H9 (cell line): ENCODE results near the gene NKD1. TPM values are rescaled to one million over a fixed set of nuclear protein-coding genes. Genes with fewer than 3 reads are reported as not detected.

Experiments
- DNase-seq: peaks from one replicate; pipeline ENCODE4 v3.0.0-alpha.2; 2017
- H2AFZ ChIP-seq: one replicate; pipeline ENCODE4 v1.6.1; 2013; ENCODE audit warnings: mild to moderate bottlenecking, low read length, control low read depth, moderate library complexity
- H2AK5ac ChIP-seq: 2 replicates; pipeline ENCODE4 v1.6.1; 2013; ENCODE audit warnings: low read length, control low read depth, mixed read lengths; ENCODE audit not compliant: insufficient read length
- H2BK120ac ChIP-seq: one replicate; pipeline ENCODE4 v1.6.1; 2013; ENCODE audit warnings: low read depth, mild to moderate bottlenecking, low read length, control low read depth, inconsistent platforms; ENCODE audit not compliant: poor library complexity, severe bottlenecking
- H2BK12ac ChIP-seq: 2 replicates; pipeline ENCODE4 v1.6.1; 2013; ENCODE audit warnings: low read length, control low read depth, mixed read lengths, low read depth; ENCODE audit not compliant: insufficient read length
- H2BK15ac ChIP-seq: 2 replicates; pipeline ENCODE4 v1.6.1; 2013; ENCODE audit warnings: low read depth, low read length, control low read depth
- H2BK20ac ChIP-seq: one replicate; pipeline ENCODE4 v1.6.1; 2013; ENCODE audit warnings: low read depth, mild to moderate bottlenecking, low read length, control low read depth, inconsistent platforms; ENCODE audit not compliant: poor library complexity, severe bottlenecking
- H2BK5ac ChIP-seq: 2 replicates; pipeline ENCODE4 v1.6.1; 2013; ENCODE audit warnings: low read length, control low read depth, mixed read lengths; ENCODE audit not compliant: insufficient read length
- H3K14ac ChIP-seq: 2 replicates; pipeline ENCODE4 v1.6.1; 2013; ENCODE audit warnings: low read length, control low read depth; ENCODE audit not compliant: insufficient read depth
- H3K18ac ChIP-seq: 2 replicates; pipeline ENCODE4 v1.6.1; 2013; ENCODE audit warnings: low read depth, mild to moderate bottlenecking, mixed read lengths, low read length, control low read depth; ENCODE audit not compliant: insufficient read length
- H3K23ac ChIP-seq: 2 replicates; pipeline ENCODE4 v1.6.1; 2013; ENCODE audit warnings: low read length, control low read depth, mixed read lengths, low read depth; ENCODE audit not compliant: insufficient read length
- H3K23me2 ChIP-seq: 2 replicates; pipeline ENCODE4 v1.6.1; 2013; ENCODE audit warnings: low read depth, mild to moderate bottlenecking, mixed read lengths, low read length, control low read depth; ENCODE audit not compliant: insufficient read length, poor library complexity, severe bottlenecking
- H3K27ac ChIP-seq: 2 replicates; pipeline ENCODE4 v1.5.1; 2013; ENCODE audit warnings: low read length, control low read depth, mixed read lengths, low read depth; ENCODE audit not compliant: insufficient read length
- H3K27me3 ChIP-seq: 2 replicates; pipeline ENCODE4 v1.6.1; 2013; ENCODE audit warnings: low read length, control low read depth, inconsistent platforms; ENCODE audit not compliant: insufficient read depth
- H3K4ac ChIP-seq: 2 replicates; pipeline ENCODE4 v1.6.1; 2013; ENCODE audit warnings: low read depth, mild to moderate bottlenecking, control low read depth, inconsistent platforms, low read length, moderate library complexity
- H3K4me1 ChIP-seq: 2 replicates; pipeline ENCODE4 v1.6.1; 2013; ENCODE audit warnings: low read length, control low read depth, inconsistent platforms; ENCODE audit not compliant: insufficient read depth
- H3K4me2 ChIP-seq: 2 replicates; pipeline ENCODE4 v1.6.1; 2013; ENCODE audit warnings: low read length, control low read depth, mixed read lengths; ENCODE audit not compliant: insufficient read length, insufficient read depth
- H3K56ac ChIP-seq: 2 replicates; pipeline ENCODE4 v1.6.1; 2013; ENCODE audit warnings: low read depth, mild to moderate bottlenecking, mixed read lengths, low read length, control low read depth; ENCODE audit not compliant: insufficient read length
- H3K79me1 ChIP-seq: 2 replicates; pipeline ENCODE4 v1.6.1; 2013; ENCODE audit warnings: low read depth, mild to moderate bottlenecking, moderate library complexity, low read length, control low read depth, inconsistent platforms; ENCODE audit not compliant: insufficient read depth, poor library complexity, severe bottlenecking
- H3K79me2 ChIP-seq: 2 replicates; pipeline ENCODE4 v1.6.1; 2013; ENCODE audit warnings: low read length, control low read depth, inconsistent platforms; ENCODE audit not compliant: insufficient read depth
- H3K9ac ChIP-seq: 2 replicates; pipeline ENCODE4 v1.6.1; 2013; ENCODE audit warnings: low read length, control low read depth, mixed read lengths; ENCODE audit not compliant: insufficient read length; ENCODE audit errors: extremely low read depth
- H3K9me3 ChIP-seq: one replicate; pipeline ENCODE4 v1.6.1; 2013; ENCODE audit warnings: low read depth, low read length, inconsistent platforms; ENCODE audit not compliant: control insufficient read depth
- H3T11ph ChIP-seq: one replicate; pipeline ENCODE4 v1.6.1; 2013; ENCODE audit warnings: mild to moderate bottlenecking, low read length, control low read depth, inconsistent platforms
- H4K20me1 ChIP-seq: one replicate; pipeline ENCODE4 v1.6.1; 2013; ENCODE audit not compliant: control insufficient read depth, insufficient read length, insufficient read depth
- H4K5ac ChIP-seq: 2 replicates; pipeline ENCODE4 v1.6.1; 2013; ENCODE audit warnings: low read depth, mild to moderate bottlenecking, mixed read lengths, low read length, control low read depth; ENCODE audit not compliant: insufficient read length
- H4K8ac ChIP-seq: replicated peaks from 2 replicates; pipeline ENCODE4 v1.6.1; 2013; ENCODE audit warnings: low read length, control low read depth, mixed read lengths, low read depth; ENCODE audit not compliant: insufficient read length
- H4K91ac ChIP-seq: 2 replicates; pipeline ENCODE4 v1.6.1; 2013; ENCODE audit warnings: low read depth, mild to moderate bottlenecking, moderate library complexity, mixed read lengths, low read length, control low read depth; ENCODE audit not compliant: insufficient read length
- H3K27ac Mint-ChIP-seq, 3 experiments: 2 replicates in 2 of 3; 3 replicates in 1 of 3; pipeline ENCODE4 v1.8.0; 2020 to 2021; ENCODE audit warnings: mixed read lengths in 3 of 3, mild to moderate bottlenecking in 1 of 3, moderate library complexity in 1 of 3
- H3K27me3 Mint-ChIP-seq: 2 replicates; pipeline ENCODE4 v1.8.0; 2021; ENCODE audit warnings: low read depth, mild to moderate bottlenecking, moderate library complexity, mixed read lengths
- H3K36me3 Mint-ChIP-seq, 3 experiments: 2 replicates in 2 of 3; 3 replicates in 1 of 3; pipeline ENCODE4 v1.8.0; 2020 to 2021; ENCODE audit warnings: low read depth in 3 of 3, mixed read lengths in 3 of 3; ENCODE audit not compliant: insufficient read depth in 1 of 3
- H3K4me1 Mint-ChIP-seq, 2 experiments: 2 replicates each; pipeline ENCODE4 v1.8.0; 2020; ENCODE audit warnings: mixed read lengths in 2 of 2
- H3K4me3 Mint-ChIP-seq, 2 experiments: 2 replicates in 1 of 2; 3 replicates in 1 of 2; pipeline ENCODE4 v1.8.0; 2020 to 2021; ENCODE audit warnings: mild to moderate bottlenecking in 2 of 2, mixed read lengths in 2 of 2, moderate library complexity in 1 of 2
- H3K9me3 Mint-ChIP-seq, 2 experiments: 2 replicates in 1 of 2; 3 replicates in 1 of 2; pipeline ENCODE4 v1.8.0; 2020; ENCODE audit warnings: mild to moderate bottlenecking in 2 of 2, mixed read lengths in 2 of 2, moderate library complexity in 1 of 2
- CTCF ChIP-seq: fragments of 200-600 bp; sonication (generic); conservative IDR thresholded peaks from 3 replicates; pipeline ENCODE4 v1.8.0; 2021; ENCODE audit warnings: antibody characterized with exemption, mild to moderate bottlenecking
- WGBS: extraction: QIAGEN DNeasy Blood & Tissue Kit; methylation state at CpG from one replicate; pipeline ENCODE4 v1.1.7; 2013; ENCODE audit warnings: missing lambda C conversion rate, low lambda C conversion rate, mixed read lengths; ENCODE audit not compliant: insufficient read length; ENCODE audit errors: extremely low coverage; 5-methylcytosine and 5-hydroxymethylcytosine counted together
- total RNA-seq: library from RNA; stranded (reverse); gene quantifications from 2 replicates; pipeline ENCODE4 v1.2.1, GENCODE V29; 2021

Gene NKD1
- total RNA-seq, 1 experiment from 2014 or later = 1.9 TPM

- Histone ChIP-seq H3T11ph (no peak overlapping the region), H2BK120ac (no peak overlapping the region), H4K8ac (no peak overlapping the region), H3K9ac (no peak overlapping the region), H2AK5ac (no peak overlapping the region), H3K4ac (no peak overlapping the region), H3K27ac (no peak overlapping the region), H4K20me1 (no peaks in the 10 kb centered on the region), H3K56ac (no peak overlapping the region), H3K23ac (no peak overlapping the region), H3K4me1 (no peaks in the 10 kb centered on the region), H2BK5ac (no peak overlapping the region), H4K5ac (no peak overlapping the region), H2AFZ (no peak overlapping the region), H3K4me2 (no peak overlapping the region), H3K27me3 (no peaks in the 10 kb centered on the region), H3K9me3 (no peaks in the 10 kb centered on the region), H3K14ac (no peak overlapping the region), H2BK15ac (no peak overlapping the region), H3K79me1 (no peaks in the 10 kb centered on the region), H4K91ac (no peak overlapping the region), H3K79me2 (no peaks in the 10 kb centered on the region), H3K18ac (no peak overlapping the region), H2BK20ac (no peak overlapping the region), H3K23me2 (no peaks in the 10 kb centered on the region), H2BK12ac (no peak overlapping the region)
- no CpG with 5 or more reads among the region's 1 CpG for WGBS
- peaks cover 18 to 20% of the 10 kb centered on the region in 2 experiments; a peak in 4 of 5 replicates for H3K9me3 Mint-ChIP-seq
- no peaks in the 10 kb centered on the region; a peak in 2 of 7 replicates for H3K36me3 Mint-ChIP-seq
- H3K4me1 Mint-ChIP-seq = no peaks in the 10 kb centered on the region
- H3K27ac Mint-ChIP-seq = no peak overlapping the region
- peak; percentile 1 for DNase-seq
- H3K4me3 Mint-ChIP-seq = no peak overlapping the region
- TF ChIP-seq CTCF = no peak
- peaks cover 29% of the 10 kb centered on the region for H3K27me3 Mint-ChIP-seq
Measured at GRCh38 chr16:50528820-50529219, 19.4 kb upstream of the NKD1 start.
